Mucosa of rectum (tissue), 2 donors: Measurements from ENCODE around the gene EMILIN2.
"Not testable (repeated sequence)": the region's sequence is repeated elsewhere in the genome, so short reads cannot be mapped to it uniquely, and the experiment has no call there.

Experiments used
- H3K27ac ChIP-seq, 2 donors: one replicate each; pipeline ENCODE4 v1.7.0; 2013; ENCODE audit warnings: inconsistent platforms in 2 of 2, low read depth in 2 of 2, low read length in 2 of 2
- H3K27me3 ChIP-seq, 2 donors: one replicate each; pipeline ENCODE4 v1.7.0; 2013; ENCODE audit warnings: low read length in 2 of 2; ENCODE audit not compliant: control insufficient read depth in 2 of 2, insufficient read depth in 2 of 2
- H3K36me3 ChIP-seq, 2 donors: one replicate each; pipeline ENCODE4 v1.7.0; 2013; ENCODE audit warnings: low read length in 2 of 2; ENCODE audit not compliant: control insufficient read depth in 2 of 2, insufficient read depth in 2 of 2
- H3K4me1 ChIP-seq, 2 donors: one replicate each; pipeline ENCODE4 v1.7.0; 2013; ENCODE audit warnings: low read length in 2 of 2, mild to moderate bottlenecking in 1 of 2; ENCODE audit not compliant: control insufficient read depth in 2 of 2, insufficient read depth in 2 of 2
- H3K4me3 ChIP-seq, 2 donors: one replicate each; pipeline ENCODE4 v1.7.0; 2013; ENCODE audit warnings: low read length in 2 of 2
- H3K9ac ChIP-seq, 2 donors: one replicate each; pipeline ENCODE4 v1.7.0; 2013; ENCODE audit warnings: low read length in 2 of 2, low read depth in 1 of 2, mild to moderate bottlenecking in 1 of 2
- H3K9me3 ChIP-seq, 2 donors: one replicate each; pipeline ENCODE4 v1.7.0; 2013; ENCODE audit warnings: low read length in 2 of 2; ENCODE audit not compliant: control insufficient read depth in 2 of 2
- donor health status: healthy.
- donor health status: Normal muscosa, but diverticular disease.

The EMILIN2 gene

GRCh38 chr18:2914185-2914880 is 67.5 kb downstream of the EMILIN2 start:
- no peaks in the 10 kb centered on the region for H3K27me3 ChIP-seq
- H3K36me3 ChIP-seq: peaks cover 37 to 64% of the 10 kb centered on the region in 2 donors
- H3K4me3 ChIP-seq: no peak overlapping the region
- no peak overlapping the region for H3K9ac ChIP-seq
- H3K4me1 ChIP-seq: peaks cover 15 to 18% of the 10 kb centered on the region in 2 donors
- H3K27ac ChIP-seq: no peak overlapping the region
- H3K9me3 ChIP-seq: no peaks in the 10 kb centered on the region

GRCh38 chr18:2914881-2915240 is 68.1 kb downstream of the EMILIN2 start:
- Histone ChIP-seq H3K4me1 (peaks cover 15 to 18% of the 10 kb centered on the region in 2 donors), H3K27ac (no peak overlapping the region), H3K9ac (no peak overlapping the region), H3K36me3 (peaks cover 37 to 63% of the 10 kb centered on the region in 2 donors), H3K27me3 (no peaks in the 10 kb centered on the region), H3K4me3 (no peak overlapping the region), H3K9me3 (no peaks in the 10 kb centered on the region)

DNA sequence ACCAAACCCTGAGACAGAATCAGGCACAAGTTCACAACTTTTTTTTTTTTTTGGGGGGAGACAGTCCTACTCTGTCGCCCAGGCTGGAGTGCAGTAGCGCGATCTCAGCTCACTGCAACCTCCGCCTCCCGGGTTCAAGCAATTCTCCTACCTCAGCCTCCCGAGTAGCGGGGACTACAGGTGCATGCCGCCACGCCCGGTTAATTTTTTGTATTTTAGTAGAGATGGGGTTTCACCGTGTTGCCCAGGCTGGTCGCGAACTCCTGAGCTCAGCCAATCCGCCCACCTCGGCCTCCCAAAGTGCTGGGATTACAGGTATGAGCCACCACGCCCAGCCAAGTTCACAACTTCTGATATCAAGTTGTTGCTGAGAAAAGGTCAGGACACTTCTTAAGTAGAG is 68.7 kb downstream of the EMILIN2 start:
- Histone ChIP-seq H3K36me3 (peaks cover 39 to 65% of the 10 kb centered on the region in 2 donors), H3K4me1 (peaks cover 15 to 18% of the 10 kb centered on the region in 2 donors)
- H3K27me3 ChIP-seq, H3K4me3 ChIP-seq, H3K9ac ChIP-seq, H3K9me3 ChIP-seq, H3K27ac ChIP-seq: not testable (repeated sequence)

DNA sequence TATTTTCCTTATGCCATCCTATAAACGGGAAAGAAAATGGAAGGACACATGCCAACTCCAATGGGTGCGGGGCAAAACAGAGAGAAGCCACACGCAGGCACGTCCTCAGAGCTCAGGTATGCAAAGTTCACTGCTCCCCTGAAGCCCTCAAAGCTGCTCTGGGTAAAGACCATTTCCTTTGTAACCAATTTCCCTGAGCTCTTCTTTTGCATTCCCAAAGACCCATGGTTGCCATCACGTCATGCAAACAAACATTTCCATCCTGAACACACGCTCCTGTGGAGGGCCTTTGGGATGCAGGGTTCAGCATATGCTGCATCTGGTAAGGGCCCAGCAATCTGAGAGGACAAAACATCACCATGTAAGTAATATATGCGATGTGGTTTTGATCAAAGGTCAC is 69.4 kb downstream of the EMILIN2 start:
- H3K4me1 ChIP-seq: peaks cover 15 to 18% of the 10 kb centered on the region in 2 donors
- peak overlapping the region; percentile 38 to 50 for H3K27ac ChIP-seq
- no peaks in the 10 kb centered on the region for H3K27me3 ChIP-seq
- H3K4me3 ChIP-seq: no peak overlapping the region
- no peaks in the 10 kb centered on the region for H3K9me3 ChIP-seq
- peaks cover 44 to 69% of the 10 kb centered on the region in 2 donors for H3K36me3 ChIP-seq
- no peak overlapping the region for H3K9ac ChIP-seq

GRCh38 chr18:2917259-2918047 is 70.6 kb downstream of the EMILIN2 start:
- H3K36me3 ChIP-seq: peaks cover 43 to 71% of the 10 kb centered on the region in 2 donors
- peak overlapping the region in 1 of 2 donors; percentile 28 for H3K4me3 ChIP-seq
- H3K9ac ChIP-seq: peak overlapping the region in 1 of 2 donors; percentile 19
- H3K4me1 ChIP-seq: peaks cover 15 to 18% of the 10 kb centered on the region in 2 donors
- H3K27ac ChIP-seq: peak overlapping the region; percentile 50 to 56
- no peaks in the 10 kb centered on the region for H3K27me3 ChIP-seq
- H3K9me3 ChIP-seq: no peaks in the 10 kb centered on the region

DNA sequence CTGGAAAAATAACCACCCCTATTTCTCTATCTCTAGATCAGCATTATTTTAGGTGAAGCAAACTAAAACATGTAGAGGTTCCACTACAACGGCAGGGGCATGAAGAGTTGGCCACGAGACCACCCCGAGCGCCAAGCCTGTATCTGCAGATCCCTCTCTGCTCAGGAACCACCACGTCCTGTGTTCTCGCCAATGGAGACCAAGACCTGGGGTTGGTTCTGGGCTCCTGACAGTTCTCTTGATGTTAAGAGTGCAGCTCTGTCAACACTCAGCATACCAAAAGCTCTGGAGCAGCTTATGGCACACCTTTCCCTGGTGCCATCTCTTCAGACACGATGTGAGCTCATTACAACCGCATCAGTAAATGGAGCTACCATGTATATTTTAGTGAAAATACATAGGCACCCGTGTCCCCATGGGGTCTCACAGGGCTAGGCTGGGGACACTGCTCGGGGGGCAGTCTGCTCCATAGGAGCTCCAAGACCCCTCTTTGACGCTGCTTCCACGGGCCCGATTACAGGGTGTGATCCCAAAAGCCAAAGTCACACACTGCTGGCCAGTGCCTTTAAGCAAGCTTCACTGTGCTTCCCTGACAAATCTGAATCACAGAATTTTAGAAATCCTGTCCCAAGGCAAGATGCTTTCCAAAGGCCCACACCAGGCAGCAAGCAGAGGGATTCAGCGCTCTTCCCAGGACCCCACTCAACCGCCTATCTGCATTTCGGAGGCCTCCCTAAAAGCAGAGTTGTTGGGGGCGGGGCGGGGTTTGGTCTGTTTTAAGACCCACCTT is 72.2 kb downstream of the EMILIN2 start:
- H3K9ac ChIP-seq: no peak overlapping the region
- H3K9me3 ChIP-seq: no peaks in the 10 kb centered on the region
- peaks cover 15 to 18% of the 10 kb centered on the region in 2 donors for H3K4me1 ChIP-seq
- H3K4me3 ChIP-seq: no peak overlapping the region
- no peak overlapping the region for H3K27ac ChIP-seq
- no peaks in the 10 kb centered on the region for H3K27me3 ChIP-seq
- H3K36me3 ChIP-seq: peaks cover 43 to 68% of the 10 kb centered on the region in 2 donors

DNA sequence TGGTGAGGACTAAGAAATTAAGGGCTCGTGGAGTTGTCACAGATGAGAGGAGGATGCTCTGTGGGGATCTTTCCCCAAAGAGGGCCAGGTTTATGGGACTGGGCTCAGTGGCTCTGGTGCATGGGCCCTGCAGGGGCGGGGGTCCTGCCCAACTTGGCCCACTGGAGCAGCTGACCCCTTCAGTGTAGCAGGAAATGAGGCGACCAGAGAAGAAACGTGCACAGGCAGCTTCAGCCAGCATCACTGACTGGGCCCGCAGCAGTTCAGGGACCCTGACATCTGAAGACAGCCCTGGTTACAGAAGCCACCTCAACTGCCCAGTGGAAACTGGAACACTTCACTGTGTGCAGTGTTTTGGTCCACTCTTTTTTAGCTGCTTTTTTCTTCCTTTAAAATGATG is 72.8 kb downstream of the EMILIN2 start:
- Histone ChIP-seq H3K27me3 (no peaks in the 10 kb centered on the region), H3K4me3 (no peak overlapping the region), H3K36me3 (peaks cover 43 to 68% of the 10 kb centered on the region in 2 donors), H3K27ac (no peak overlapping the region), H3K9me3 (no peaks in the 10 kb centered on the region), H3K9ac (no peak overlapping the region), H3K4me1 (peaks cover 15 to 18% of the 10 kb centered on the region in 2 donors)

DNA sequence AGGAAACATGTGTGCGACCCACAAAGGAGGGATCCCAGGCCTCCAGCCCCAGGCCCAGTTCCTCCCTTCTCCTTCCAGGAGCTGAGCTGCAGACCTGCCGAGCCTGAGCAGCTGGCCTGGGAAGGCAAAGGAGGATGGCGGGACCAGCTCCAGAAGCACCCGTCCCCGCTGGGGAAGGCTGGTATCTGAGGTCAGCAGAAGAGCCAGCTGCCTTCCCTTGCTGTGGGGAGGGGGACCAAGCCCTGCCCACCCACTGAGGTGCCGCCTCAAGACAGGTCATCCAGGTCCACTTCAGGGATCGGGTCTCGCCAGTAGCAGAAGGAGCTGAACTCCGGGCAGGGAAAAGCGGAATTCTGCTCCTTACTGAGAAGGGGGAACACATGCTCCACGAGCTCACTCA is 73.2 kb downstream of the EMILIN2 start:
- no peaks in the 10 kb centered on the region for H3K27me3 ChIP-seq
- H3K4me1 ChIP-seq: peaks cover 15 to 18% of the 10 kb centered on the region in 2 donors
- H3K9me3 ChIP-seq: no peaks in the 10 kb centered on the region
- H3K4me3 ChIP-seq: no peak overlapping the region
- no peak overlapping the region for H3K27ac ChIP-seq
- H3K9ac ChIP-seq: no peak overlapping the region
- H3K36me3 ChIP-seq: peaks cover 43 to 69% of the 10 kb centered on the region in 2 donors

- no peaks in the 10 kb centered on the region for H3K9me3 ChIP-seq
- no peak overlapping the region for H3K9ac ChIP-seq
- peaks cover 15 to 18% of the 10 kb centered on the region in 2 donors for H3K4me1 ChIP-seq
- no peak overlapping the region for H3K4me3 ChIP-seq
- no peak overlapping the region for H3K27ac ChIP-seq
- peaks cover 45 to 71% of the 10 kb centered on the region in 2 donors for H3K36me3 ChIP-seq
- no peaks in the 10 kb centered on the region for H3K27me3 ChIP-seq
These were observed 73.9 kb downstream of the EMILIN2 start for GRCh38 chr18:2920546-2921343.
